ENCODE measurements around the gene ZNF408. TPM values are rescaled to one million over a fixed set of nuclear protein-coding genes. Genes with fewer than 3 reads are reported as not detected.

The ZNF408 gene
- total and polyA plus RNA-seq, 2 of the 13 experiments (the other 11 are each of a cell fraction or from before 2014, with no cell fraction given): 11.2 to 12.5 TPM

- TF ChIP-seq IKZF5 (CRISPR knock-in tag; IDR thresholded peaks at IDR 0.05): peak; percentile 76
- TF ChIP-seq MLX (CRISPR knock-in tag; IDR thresholded peaks at IDR 0.05): peak; percentile 51; the same call in 1 of the 2 replicates
- 0 out of 2 replicates have a peak, but pooled peaks have one; percentile 15 for TF ChIP-seq TRIM24 (CRISPR knock-in tag; IDR thresholded peaks at IDR 0.05)
- TF ChIP-seq SP4 (CRISPR knock-in tag; IDR thresholded peaks at IDR 0.05): 0 out of 2 replicates have a peak, but pooled peaks have one; percentile 25
- TF ChIP-seq ZNF746 (CRISPR knock-in tag; IDR thresholded peaks at IDR 0.05): peak; percentile 75; the same call in 1 of the 2 replicates
- TF ChIP-seq TBX2 (CRISPR knock-in tag; IDR thresholded peaks at IDR 0.05; ENCODE audit: borderline replicate concordance): peak; percentile 84
- TF ChIP-seq ZNF264 (CRISPR knock-in tag; IDR thresholded peaks at IDR 0.05): peak; percentile 58; the same call in 1 of the 2 replicates
- no peak for TF ChIP-seq ZBTB3 (CRISPR knock-in tag; IDR thresholded peaks at IDR 0.05; ENCODE audit: borderline replicate concordance, low read depth)
- TF ChIP-seq ZNF558 (CRISPR knock-in tag; IDR thresholded peaks at IDR 0.05; ENCODE audit: borderline replicate concordance): peak; percentile 89; the same call in 1 of the 2 replicates
- peak; percentile 94 for TF ChIP-seq NFAT5 (CRISPR knock-in tag; IDR thresholded peaks at IDR 0.05)
- 0 out of 2 replicates have a peak, but pooled peaks have one; percentile 28 for TF ChIP-seq ZNF564 (CRISPR knock-in tag; IDR thresholded peaks at IDR 0.05)
- TF ChIP-seq ZNF383 (CRISPR knock-in tag; IDR thresholded peaks at IDR 0.05; ENCODE audit: borderline replicate concordance): no peak
- TF ChIP-seq RBFOX2 (IDR thresholded peaks at IDR 0.05; ENCODE audit: low read depth, low read length): peak; percentile 7; the same call in 1 of the 2 replicates
- TF ChIP-seq ZNF605 (CRISPR knock-in tag; IDR thresholded peaks at IDR 0.05): peak; percentile 75; the same call in 1 of the 2 replicates
- peak; percentile 79 for TF ChIP-seq GATAD2A (CRISPR knock-in tag; IDR thresholded peaks at IDR 0.05)
- 0 out of 2 replicates have a peak, but pooled peaks have one; percentile 30 for TF ChIP-seq MYPOP (CRISPR knock-in tag; IDR thresholded peaks at IDR 0.05)
- 0 out of 2 replicates have a peak, but pooled peaks have one; percentile 29 for TF ChIP-seq ZNF768 (CRISPR knock-in tag; IDR thresholded peaks at IDR 0.05)
- TF ChIP-seq ZNF513 (CRISPR knock-in tag; conservative IDR thresholded peaks at IDR 0.05): no peak
- TF ChIP-seq FOXJ3 (CRISPR knock-in tag; IDR thresholded peaks at IDR 0.05; ENCODE audit: borderline replicate concordance): no peak
These were observed 5.3 kb upstream of the ZNF408 start (continued) for GRCh38 chr11:46695345-46696211.
